ENCODE measurements around the gene MAS1. TPM values are rescaled to one million over a fixed set of nuclear protein-coding genes. Genes with fewer than 3 reads are reported as not detected.

The MAS1 gene
- total and polyA plus RNA-seq, 4 donors = under 0.01 TPM; not detected in 3

GRCh38 chr6:159915397-159915796 is 24.6 kb downstream of the MAS1 start:
- H3K4me3 ChIP-seq (ENCODE audit: low read depth in 1 of 3, low read length in 3 of 3) = no peak overlapping the region
- no peaks in the 10 kb centered on the region for H3K9me3 ChIP-seq (ENCODE audit: control insufficient read depth in 4 of 4, low read length in 3 of 4)
- peaks cover 5 to 38% (median 20%) of the 10 kb centered on the region in 4 donors for H3K4me1 ChIP-seq (ENCODE audit: control insufficient read depth in 4 of 4, insufficient read depth in 4 of 4, low read length in 3 of 4)
- 83% methylated on average over 2 of the region's 2 CpGs for WGBS
- H3K27me3 ChIP-seq (ENCODE audit: control insufficient read depth in 4 of 4, insufficient read depth in 4 of 4, low read length in 3 of 4) = no peaks in the 10 kb centered on the region
- no peak overlapping the region for H3K9ac ChIP-seq (ENCODE audit: low read depth in 1 of 2, low read length in 2 of 2)
- no peak for DNase-seq (ENCODE audit: low spot score)
- H3K36me3 ChIP-seq (ENCODE audit: control insufficient read depth in 4 of 4, insufficient read depth in 3 of 4, low read depth in 1 of 4, low read length in 3 of 4) = no peaks in the 10 kb centered on the region
- TF ChIP-seq TAF1 (conservative IDR thresholded peaks at IDR 0.05) (no peak), MAX (IDR thresholded peaks at IDR 0.05) (no peak), FOXA2 (IDR thresholded peaks at IDR 0.05) (no peak), EGR1 (IDR thresholded peaks at IDR 0.05; ENCODE audit: low read depth in 2 of 2) (no peak), ATF3 (IDR thresholded peaks at IDR 0.05) (no peak), RXRA (IDR thresholded peaks at IDR 0.05) (no peak), HNF4G (IDR thresholded peaks at IDR 0.05) (no peak), YY1 (IDR thresholded peaks at IDR 0.05) (no peak), REST (IDR thresholded peaks at IDR 0.05) (no peak)
- H3K27ac ChIP-seq (ENCODE audit: low read depth in 1 of 2, low read length in 2 of 2) = no peak overlapping the region

- Histone ChIP-seq H3K36me3 (ENCODE audit: control insufficient read depth in 4 of 4, insufficient read depth in 3 of 4, low read depth in 1 of 4, low read length in 3 of 4) (no peaks in the 10 kb centered on the region), H3K9ac (ENCODE audit: low read depth in 1 of 2, low read length in 2 of 2) (no peak overlapping the region), H3K9me3 (ENCODE audit: control insufficient read depth in 4 of 4, low read length in 3 of 4) (no peaks in the 10 kb centered on the region), H3K4me1 (ENCODE audit: control insufficient read depth in 4 of 4, insufficient read depth in 4 of 4, low read length in 3 of 4) (peaks cover 5 to 38% (median 20%) of the 10 kb centered on the region in 4 donors), H3K27me3 (ENCODE audit: control insufficient read depth in 4 of 4, insufficient read depth in 4 of 4, low read length in 3 of 4) (no peaks in the 10 kb centered on the region), H3K4me3 (ENCODE audit: low read depth in 1 of 3, low read length in 3 of 3) (no peak overlapping the region), H3K27ac (ENCODE audit: low read depth in 1 of 2, low read length in 2 of 2) (peak overlapping the region; percentile 62 to 68)
- WGBS = 97% methylated on average over 4 of the region's 4 CpGs
- TF ChIP-seq TAF1 (conservative IDR thresholded peaks at IDR 0.05) (no peak), FOXA1 (IDR thresholded peaks at IDR 0.05) (no peak), GABPA (IDR thresholded peaks at IDR 0.05 in 1 of 2, conservative IDR thresholded peaks at IDR 0.05 in 1 of 2) (no peak), MAX (IDR thresholded peaks at IDR 0.05) (no peak), CTCF (IDR thresholded peaks at IDR 0.05; ENCODE audit: low read depth, low read length, missing input control) (no peak), YY1 (IDR thresholded peaks at IDR 0.05) (no peak), REST (IDR thresholded peaks at IDR 0.05) (no peak), JUND (IDR thresholded peaks at IDR 0.05) (no peak), FOXA2 (IDR thresholded peaks at IDR 0.05) (no peak), NR2F2 (IDR thresholded peaks at IDR 0.05) (no peak), HNF4G (IDR thresholded peaks at IDR 0.05) (no peak), EGR1 (IDR thresholded peaks at IDR 0.05; ENCODE audit: low read depth in 2 of 2) (no peak), RXRA (IDR thresholded peaks at IDR 0.05) (no peak), ZBTB33 (IDR thresholded peaks at IDR 0.05) (no peak), ATF3 (IDR thresholded peaks at IDR 0.05) (no peak), SP1 (IDR thresholded peaks at IDR 0.05) (no peak)
- no peak for DNase-seq (ENCODE audit: low spot score)
These were observed 25.4 kb downstream of the MAS1 start for GRCh38 chr6:159916237-159916636.

All from liver (tissue), 9 donors.